Erythroblast (primary cell): ENCODE data around the gene EZH2.

ENCODE experiments used
- DNase-seq, 2 experiments: peaks; one replicate each; lab custom pipeline; 2025; lab: John Stamatoyannopoulos, UW
- GATA1 ChIP-seq: IDR thresholded peaks from 2 replicates; pipeline ENCODE4 v1.6.1; 2011; ENCODE audit warnings: low read depth, mild to moderate bottlenecking, control low read depth, low read length, moderate library complexity
- POLR2A ChIP-seq: IDR thresholded peaks from 2 replicates; pipeline ENCODE4 v1.6.1; 2011; ENCODE audit warnings: mild to moderate bottlenecking, low read length

The EZH2 gene

GRCh38 chr7:148862481-148862880 lies 21.6 kb downstream of the EZH2 start:
- TF ChIP-seq GATA1 (no peak), POLR2A (no peak)
- no peak for DNase-seq

- TF ChIP-seq GATA1, result no peak
- TF ChIP-seq POLR2A, result no peak
- DNase-seq, result no peak
These were observed 25.6 kb downstream of the EZH2 start for GRCh38 chr7:148858489-148858888.

GRCh38 chr7:148856891-148857290 lies 27.2 kb downstream of the EZH2 start:
- no peak for DNase-seq
- TF ChIP-seq GATA1 (no peak), POLR2A (no peak)

GRCh38 chr7:148856578-148856881 lies 27.6 kb downstream of the EZH2 start:
- no peak for DNase-seq
- no peak for TF ChIP-seq POLR2A
- no peak for TF ChIP-seq GATA1

GRCh38 chr7:148854983-148855382 lies 29.1 kb downstream of the EZH2 start:
- TF ChIP-seq GATA1 (no peak), POLR2A (no peak)
- DNase-seq, result peak; percentile 23 to 39

GRCh38 chr7:148852272-148852671 lies 31.8 kb downstream of the EZH2 start:
- no peak for DNase-seq
- TF ChIP-seq GATA1, result no peak
- no peak for TF ChIP-seq POLR2A

GRCh38 chr7:148850564-148850963 lies 33.5 kb downstream of the EZH2 start:
- DNase-seq, result peak; percentile 74 to 88
- TF ChIP-seq POLR2A (no peak), GATA1 (no peak)

GRCh38 chr7:148849393-148850098 lies 34.5 kb downstream of the EZH2 start:
- peak; percentile 47 to 61 for DNase-seq
- TF ChIP-seq GATA1 (no peak), POLR2A (no peak)

GRCh38 chr7:148847815-148848734 lies 36.0 kb downstream of the EZH2 start:
- peak; percentile 64 to 83 for DNase-seq
- TF ChIP-seq GATA1, result no peak
- TF ChIP-seq POLR2A, result no peak

GRCh38 chr7:148838905-148839304 lies 45.2 kb downstream of the EZH2 start:
- no peak for TF ChIP-seq GATA1
- TF ChIP-seq POLR2A, result no peak
- no peak for DNase-seq

GRCh38 chr7:148835854-148836253 lies 48.2 kb downstream of the EZH2 start:
- DNase-seq, result no peak
- TF ChIP-seq GATA1 (no peak), POLR2A (no peak)

- no peak for DNase-seq
- TF ChIP-seq GATA1 (no peak), POLR2A (no peak)
These were observed 49.5 kb downstream of the EZH2 start for GRCh38 chr7:148834605-148835004.

- no peak for DNase-seq
These were observed 52.3 kb downstream of the EZH2 start for GRCh38 chr7:148831782-148832181.

More at GRCh38 chr7:148831782-148832181, 52.3 kb downstream of the EZH2 start:
- TF ChIP-seq GATA1, result no peak
- no peak for TF ChIP-seq POLR2A
